NCI-H1694 (cell line): ENCODE measurements around the gene AHI1.

ENCODE experiments used
- DNase-seq: peaks from one replicate; lab custom pipeline; 2025; lab: John Stamatoyannopoulos, UW

Gene AHI1

DNA sequence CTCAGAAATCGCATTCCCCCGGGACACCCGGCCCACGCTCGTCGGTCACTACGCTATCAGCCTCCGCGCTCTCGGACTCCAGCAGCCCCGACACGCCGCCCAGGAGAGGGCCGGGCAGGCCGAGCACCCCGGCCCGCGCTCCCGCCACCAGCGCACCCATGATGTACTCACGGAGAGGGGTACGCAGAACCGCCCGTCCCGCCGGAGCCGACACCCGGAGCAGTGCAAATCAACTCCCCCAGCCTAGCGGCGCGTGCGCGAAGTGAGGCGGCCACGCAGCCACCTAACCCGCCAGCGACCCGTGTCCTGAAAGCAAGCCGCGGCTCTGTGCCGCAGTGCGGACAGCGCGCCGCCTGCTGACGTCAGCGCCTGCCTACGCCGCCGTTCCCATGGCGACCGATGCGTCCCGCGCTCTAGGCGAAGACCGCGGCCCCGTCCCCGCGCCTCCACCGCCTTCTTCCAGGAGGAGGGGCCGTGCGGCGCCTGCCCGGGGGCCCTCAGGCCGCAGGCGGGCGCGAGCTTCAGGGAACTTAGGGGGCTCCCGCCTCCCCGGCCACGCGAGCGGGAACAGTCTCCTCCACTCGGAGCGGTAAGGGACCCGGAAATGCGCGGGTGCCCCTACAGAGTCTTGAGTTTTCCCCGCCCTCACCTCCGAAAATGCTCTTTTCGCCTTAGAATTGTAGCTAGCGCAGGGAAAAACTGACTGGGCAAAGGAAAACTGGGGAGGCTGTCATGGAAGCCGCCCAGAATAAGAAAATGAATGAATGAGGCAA, at the start of gene AHI1:
Gene AHI1 (minus strand): TSS at position 329 of the 773 bp plus-strand sequence. CDS start 5,503 bp downstream, outside the sequence.
- DNase-seq: peak; percentile 37

DNA sequence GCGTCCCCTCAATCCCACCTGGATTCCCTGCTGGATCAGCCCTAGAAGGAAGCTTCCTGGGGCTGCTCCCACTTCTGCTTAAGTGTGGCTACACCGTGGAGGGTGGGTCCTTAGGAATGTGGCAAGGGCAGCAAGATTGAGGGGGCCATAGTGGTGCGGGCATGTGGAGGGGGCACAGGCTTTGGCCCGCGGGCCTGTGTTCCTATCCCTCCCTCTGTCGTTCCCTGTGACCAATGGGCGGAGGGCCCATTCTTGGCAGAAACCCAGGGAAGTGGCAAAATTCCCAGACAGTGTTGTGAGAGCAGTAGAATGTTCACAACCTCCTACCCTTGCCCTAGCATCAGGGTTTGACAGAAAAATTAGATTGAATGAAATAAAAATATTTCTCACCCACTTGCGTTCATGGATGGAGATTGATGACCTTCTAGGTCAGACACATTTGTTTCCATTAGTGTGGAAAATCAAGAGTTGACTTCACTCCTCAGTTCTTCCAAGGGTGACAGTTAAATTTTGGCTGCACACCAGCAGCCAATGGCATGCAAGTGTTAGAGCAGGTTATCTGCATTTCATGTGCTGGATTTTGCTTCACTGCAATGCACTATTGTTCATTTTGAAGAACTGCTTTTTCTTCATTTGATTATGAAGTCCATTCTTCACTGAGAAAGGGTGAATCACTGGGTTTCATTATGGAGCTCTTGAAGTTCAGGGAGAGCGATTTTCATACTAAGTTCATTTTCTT, 49.3 kb upstream of the AHI1 start:
- no peak for DNase-seq

DNA sequence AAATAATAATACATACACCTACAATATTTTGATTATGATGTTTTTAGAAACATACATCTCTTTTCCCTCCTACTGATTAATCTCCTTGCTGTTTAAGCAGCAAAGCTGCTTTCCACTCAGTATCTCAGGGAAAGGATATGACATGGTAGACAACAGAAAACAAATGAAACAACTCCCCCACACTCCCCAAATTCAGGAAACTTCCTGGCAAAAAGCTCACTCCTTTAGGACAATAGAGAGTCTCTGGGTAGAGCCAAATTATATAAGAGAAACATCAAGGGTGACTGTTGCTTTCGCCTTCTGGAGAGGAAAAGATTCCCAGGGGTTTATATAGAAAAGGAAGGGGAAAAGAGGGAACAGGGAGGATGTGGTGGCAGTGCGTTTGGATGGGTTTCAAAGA, 48.7 kb upstream of the AHI1 start:
- DNase-seq: no peak

DNA sequence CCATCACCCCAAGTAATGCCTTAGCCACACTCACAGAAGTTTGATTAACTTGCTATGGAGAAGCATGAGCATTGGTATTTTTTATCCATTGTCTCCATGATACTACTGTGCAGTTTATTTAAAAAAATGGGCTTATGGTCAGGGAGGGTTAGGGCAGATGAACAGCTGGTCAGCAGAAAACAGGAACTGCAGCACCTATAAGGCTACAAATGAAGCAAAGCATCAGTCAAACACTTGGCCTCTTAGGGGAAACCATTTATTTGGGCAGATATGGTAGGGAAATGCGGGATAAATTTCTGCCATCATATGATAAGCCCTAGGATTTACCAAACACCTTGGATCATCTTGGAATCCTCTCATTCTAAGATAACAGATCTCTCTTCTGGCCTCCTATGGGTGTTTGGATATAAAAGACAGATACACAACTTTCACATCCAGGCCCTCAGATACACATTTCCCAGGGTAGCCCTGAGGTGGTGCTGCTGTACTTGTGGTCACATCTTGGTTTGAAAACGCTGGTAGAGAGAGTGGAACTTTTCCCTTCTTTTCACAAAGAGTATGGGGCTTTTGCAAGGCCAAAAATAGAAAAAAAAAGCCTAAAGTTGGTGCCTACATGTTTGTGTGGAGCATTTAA, 42.8 kb upstream of the AHI1 start:
- no peak for DNase-seq

DNA sequence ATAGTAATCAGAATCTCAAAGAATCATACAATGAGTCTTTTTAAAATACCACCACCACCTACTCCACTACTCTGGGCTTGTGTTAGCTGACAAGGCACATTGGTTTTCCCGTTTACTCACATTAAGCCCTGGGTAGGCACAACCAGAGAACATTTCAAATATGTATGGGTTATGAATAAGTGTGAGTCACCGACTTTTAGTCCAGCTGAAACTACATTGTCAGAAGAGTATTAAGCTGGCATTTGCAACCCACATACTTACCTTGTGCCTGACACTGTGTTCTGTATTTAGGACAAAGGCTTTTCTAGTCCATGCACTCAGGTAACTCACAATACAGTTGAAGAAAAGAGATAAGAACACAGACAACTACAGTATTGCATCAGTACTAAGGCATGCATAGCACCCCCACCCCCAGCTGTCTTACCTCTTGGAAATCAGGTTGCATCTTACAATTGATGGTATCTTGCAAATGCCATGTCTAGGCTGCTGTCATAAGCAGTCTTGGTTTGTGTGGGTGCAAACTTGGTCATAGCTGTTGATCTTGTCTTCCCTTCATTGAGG, 40.3 kb upstream of the AHI1 start:
- DNase-seq: no peak

DNA sequence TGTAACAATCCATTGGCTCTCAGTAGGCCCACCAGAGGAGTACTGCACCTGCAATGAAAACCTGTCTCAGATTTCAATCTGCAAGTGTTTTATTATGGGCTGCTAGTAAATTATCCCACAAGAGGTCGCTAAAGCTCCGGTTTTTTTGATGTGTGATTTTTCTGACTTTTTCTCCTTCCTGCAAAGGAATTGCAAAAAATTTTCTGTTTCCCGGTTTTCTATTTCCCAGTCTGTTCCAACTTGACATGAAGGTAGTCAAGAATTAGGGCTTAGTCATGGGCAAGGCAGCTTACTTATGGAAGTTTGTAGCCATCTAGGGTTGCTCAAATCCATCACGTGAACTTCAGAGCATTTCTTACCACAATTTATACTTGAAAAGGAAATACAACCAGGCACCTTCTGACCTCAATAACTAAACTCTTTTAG, 38.5 kb upstream of the AHI1 start:
- peak; percentile 49 for DNase-seq

DNA sequence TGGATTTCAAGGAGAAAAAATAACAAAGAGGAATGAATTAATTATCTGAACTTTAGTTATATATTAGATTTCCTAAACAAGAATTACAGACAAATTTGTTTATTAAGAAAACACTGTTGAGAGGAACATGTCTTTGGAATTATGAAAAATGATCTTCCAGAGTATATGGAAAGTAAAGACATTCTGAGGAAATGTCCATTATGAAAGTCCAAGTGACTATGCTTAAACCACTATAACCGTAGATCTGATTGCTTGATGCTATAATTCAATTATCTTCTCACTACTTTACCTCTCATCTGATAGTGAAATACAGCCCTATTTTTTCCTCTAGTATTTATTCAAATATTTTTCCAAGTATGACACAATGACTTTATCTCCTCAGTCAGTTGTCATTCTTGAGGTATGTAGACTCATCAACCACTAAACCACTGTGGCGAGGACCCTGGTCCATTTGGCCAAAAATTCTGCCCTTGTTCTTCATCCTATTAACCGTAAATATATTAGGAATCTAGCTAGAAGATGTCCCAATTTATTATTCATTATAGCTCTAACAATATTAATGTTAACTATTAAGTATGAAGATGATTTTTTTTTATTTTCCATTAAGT, 37.3 kb upstream of the AHI1 start:
- DNase-seq: no peak

DNA sequence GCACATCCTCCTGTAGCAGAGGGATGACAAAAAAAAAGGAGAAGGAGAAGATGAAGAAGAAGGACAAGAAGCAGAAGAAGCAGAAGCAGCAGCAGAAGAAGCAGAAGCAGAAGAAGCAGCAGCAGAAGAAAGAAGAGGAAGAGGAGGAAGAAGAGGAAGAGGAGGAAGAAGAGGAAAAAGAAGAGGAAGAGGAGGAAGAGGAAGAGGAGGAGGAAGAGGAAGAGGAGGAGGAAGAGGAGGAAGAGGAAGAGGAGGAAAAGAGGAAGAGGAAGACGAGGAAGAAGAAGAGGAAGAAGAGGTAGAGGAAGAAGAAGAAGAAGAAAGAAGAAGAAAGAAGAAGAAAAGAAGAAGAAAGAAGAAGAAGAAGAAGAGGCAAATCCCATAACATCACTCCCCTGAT, 35.0 kb upstream of the AHI1 start:
- DNase-seq: no peak

DNA sequence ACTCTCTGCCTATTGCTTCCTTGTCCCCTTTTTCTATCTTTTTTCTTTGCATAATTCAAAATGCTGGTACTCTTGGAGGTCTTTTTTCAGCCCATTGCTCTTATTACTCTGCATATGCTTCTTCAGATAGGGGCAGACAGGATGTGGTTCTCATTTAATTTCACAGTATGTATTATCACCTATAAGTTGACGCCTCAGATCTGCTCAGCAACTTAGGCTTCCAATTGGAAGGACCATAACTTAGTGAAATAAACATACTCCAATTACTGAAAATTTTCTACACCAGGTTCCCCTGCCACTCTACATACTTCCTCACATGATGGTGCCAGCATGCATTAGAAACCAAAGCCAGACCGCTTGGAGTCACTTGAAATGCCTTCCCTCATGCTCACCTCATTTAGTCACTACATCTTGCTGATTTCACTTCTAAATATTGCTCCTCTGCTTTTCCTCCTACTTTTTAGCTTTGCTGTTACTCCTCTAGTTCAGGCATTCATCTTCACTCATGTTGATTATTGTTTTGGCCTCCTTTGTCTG, 34.5 kb upstream of the AHI1 start:
- DNase-seq: no peak

DNA sequence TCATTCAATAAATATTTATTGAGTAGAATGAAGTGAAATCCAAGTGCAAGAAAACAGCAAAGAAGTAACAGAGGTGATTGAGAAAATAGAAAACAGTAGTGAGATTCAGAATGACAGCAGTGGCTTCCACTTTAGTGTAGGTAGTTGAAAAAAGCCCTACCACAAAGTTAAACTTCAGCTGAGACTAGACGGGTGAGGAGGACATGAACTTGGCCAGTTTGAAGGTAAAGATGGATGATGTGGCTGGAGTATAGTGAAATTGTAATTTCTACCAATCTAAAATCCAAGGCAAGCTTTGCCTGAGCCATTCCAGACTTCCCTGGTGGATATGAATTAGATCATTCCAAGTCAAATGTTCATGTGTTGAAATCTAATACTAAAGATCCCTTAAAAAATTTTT, 32.6 kb upstream of the AHI1 start:
- no peak for DNase-seq

DNA sequence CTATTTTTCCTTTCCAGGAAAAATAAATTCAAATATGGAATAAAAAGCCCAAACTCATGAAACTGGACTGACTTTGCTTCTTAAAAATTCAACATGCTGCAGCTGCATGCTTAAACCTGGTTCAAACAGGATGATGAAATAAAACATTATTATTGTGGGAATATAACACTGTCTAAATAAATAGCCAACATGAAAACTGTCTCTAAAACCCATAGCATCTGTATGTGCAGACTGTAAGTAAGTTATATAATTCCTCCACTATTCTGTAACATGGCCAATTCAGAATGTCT, 30.4 kb upstream of the AHI1 start:
- no peak for DNase-seq

DNA sequence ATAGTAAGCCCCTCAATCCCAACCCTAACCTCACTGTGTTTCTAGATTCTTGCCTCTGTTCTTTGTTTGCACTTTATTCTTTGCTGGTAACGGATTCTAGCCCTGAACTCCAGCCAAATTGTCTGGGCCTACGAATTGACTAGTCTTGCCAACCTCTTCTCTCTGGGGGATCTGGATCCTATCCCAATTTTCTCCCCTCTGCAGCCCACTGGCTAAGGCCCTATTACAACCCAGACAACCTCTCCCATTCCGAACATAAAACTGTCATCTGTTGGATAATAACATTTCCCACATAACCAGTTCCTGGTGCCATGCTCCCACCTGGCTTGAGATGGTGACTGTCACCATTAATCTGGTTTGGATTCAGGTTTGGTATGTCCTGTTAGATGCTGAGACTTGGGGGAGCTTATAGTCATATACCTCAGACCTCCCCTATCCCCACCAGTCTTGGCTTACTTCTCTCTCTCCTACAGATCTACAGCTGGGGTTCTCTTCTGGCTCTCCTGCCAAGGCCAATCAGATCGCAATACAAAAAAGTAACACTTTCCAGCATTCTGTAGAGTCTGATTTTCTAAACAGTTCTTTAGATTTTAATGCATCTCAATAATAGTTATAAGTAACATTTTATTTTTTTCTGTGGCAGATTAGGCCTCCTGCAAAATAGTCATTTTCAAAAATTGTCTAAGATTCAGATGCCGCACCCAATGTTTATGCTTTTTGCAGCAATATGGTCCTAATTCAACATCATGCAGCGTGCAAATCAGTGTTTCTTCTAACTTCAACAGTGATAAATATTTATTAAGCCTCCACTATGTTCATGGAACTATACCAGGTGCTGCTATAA, 29.8 kb upstream of the AHI1 start:
- no peak for DNase-seq

DNA sequence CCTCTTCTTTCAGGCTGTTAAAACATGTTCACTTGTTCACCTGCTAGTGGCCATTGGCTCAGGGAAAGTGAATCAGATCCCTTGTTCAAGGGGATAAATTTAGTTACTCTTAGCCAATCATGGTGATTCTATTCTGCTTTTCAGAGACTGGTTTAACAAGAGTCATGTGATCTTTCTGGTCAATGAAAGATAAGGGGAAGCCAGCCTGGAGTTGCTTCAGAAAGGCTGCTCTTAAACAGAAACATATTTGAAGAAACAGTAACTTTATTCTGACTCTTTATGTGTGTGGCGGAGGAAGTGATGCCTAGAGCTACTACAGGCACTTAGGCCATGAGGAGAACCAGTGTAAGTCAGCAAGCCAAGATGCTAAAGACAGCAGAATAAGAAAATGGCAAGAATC, 28.1 kb upstream of the AHI1 start:
- no peak for DNase-seq

DNA sequence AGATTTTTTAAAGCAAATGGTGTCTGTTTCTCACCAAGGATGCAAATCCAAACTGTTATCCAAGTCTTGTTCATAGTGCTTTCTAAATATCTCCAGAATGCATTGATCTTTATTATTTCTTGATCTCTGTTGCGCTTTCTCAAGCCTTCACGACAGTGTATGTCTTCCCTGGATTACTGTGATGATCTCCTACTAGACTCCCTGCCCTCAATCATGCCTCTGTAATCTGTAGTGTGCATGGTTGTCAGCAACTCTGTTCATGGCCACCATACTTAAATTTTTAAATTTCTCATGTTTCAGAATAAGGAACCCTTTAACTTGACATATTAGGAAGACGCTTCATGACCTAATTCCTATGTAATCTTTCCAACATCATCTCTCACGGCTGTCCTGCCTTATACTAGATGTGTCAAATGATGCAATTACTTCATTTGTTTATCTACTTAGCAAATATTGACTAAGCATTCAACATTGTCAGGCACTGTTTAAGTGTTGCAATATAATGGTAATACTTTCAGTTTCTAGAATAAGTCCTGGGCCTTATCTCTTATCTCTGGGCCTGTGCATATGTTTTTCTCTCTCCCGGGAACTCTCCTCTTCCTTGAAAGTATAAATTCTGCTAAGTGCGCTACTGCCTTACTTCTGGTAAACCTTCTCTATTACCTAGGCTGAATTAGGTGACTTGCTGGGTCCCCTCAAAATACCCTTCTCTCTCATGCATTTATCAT, 25.6 kb upstream of the AHI1 start:
- no peak for DNase-seq

DNA sequence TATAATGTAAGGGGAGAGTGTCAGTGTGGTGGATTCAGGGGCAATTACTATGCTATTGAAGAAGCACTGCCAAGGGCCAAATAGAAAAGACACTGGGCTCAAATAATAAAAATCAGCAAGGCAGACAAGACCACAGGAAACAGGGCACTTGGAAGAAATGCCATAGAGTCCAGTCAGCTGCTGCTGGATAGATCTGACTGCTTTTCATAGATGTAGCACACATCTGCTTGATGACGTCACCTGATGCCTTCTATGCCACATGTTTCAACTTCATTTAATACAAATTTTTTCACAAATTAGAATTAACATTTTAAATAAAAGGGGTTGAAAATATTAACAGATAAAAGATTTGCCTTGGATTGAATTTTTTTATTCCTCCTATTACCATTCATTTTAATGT, 23.9 kb upstream of the AHI1 start:
- no peak for DNase-seq

DNA sequence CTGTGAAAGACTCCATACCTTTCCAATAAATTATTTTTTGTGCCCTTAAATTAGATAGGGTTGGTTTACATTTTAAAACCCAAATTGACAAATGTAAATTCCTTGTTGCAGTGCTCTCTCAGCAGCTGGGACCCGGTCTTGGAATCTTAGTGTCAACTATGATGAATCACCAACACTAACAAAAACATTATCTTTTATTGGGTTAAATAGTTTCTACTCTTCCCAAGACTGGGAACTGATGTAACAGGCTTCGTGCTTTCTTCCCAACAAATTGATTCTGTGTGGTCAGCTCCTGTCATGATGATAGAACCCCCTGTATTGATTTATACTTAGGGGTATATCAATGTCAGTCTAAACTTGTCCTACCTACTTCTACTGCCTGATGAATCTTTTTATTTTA, 23.2 kb upstream of the AHI1 start:
- DNase-seq: no peak

DNA sequence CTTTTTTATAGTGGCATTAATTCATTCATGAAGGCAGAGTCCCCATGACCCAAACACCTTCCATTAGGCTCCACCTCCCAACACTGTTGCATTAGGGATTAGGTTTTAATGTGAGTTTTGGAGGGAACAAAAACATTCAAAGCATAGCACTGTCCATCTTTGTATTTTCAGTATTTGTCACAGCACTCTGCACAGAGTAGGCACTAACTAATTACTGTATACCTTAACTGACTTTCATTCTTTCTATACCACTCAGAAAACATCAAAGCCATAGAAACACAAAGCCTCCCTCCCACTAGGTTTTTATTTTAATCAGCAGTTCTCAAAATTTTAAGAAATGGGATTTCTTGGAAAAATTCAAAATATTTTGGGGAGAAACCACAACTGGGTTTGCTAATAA, 21.8 kb upstream of the AHI1 start:
- no peak for DNase-seq

DNA sequence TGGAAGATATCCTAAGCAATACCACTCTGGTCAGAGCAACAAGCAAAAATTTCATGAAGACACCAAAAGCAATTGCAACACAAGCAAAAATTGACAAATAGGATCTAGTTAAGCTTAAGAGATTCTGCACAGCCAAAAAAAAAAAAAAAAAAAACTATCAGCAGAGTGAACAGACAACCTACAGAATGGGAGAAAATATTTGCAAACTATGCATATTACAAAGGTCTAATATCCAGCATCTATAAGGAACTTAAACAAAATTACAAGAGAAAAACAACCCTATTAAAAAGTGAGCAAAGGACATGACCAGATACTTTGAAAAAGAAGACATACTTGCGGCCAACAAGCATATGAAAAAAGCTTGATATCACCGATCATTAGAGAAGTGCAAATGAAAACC, 20.0 kb upstream of the AHI1 start:
- no peak for DNase-seq

DNA sequence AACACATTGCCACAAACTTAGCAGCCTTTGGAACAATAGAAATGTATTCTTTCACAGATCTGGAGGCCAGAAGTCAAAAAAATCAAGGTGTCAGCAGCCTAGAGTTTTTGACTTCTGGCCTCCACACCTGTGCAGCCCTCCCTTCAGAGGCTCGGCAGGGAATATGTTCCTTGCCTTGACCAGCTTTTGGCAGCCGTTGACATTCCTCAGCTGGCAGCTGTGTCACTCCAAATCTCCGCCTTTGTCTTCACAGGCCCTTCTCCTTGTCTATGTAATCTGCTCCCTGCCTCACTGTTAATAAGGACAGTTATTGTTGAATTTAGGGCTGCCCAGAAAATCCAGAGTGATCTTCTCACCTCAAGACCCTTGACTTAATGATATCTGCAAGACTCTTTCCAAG, 17.2 kb upstream of the AHI1 start:
- no peak for DNase-seq

DNA sequence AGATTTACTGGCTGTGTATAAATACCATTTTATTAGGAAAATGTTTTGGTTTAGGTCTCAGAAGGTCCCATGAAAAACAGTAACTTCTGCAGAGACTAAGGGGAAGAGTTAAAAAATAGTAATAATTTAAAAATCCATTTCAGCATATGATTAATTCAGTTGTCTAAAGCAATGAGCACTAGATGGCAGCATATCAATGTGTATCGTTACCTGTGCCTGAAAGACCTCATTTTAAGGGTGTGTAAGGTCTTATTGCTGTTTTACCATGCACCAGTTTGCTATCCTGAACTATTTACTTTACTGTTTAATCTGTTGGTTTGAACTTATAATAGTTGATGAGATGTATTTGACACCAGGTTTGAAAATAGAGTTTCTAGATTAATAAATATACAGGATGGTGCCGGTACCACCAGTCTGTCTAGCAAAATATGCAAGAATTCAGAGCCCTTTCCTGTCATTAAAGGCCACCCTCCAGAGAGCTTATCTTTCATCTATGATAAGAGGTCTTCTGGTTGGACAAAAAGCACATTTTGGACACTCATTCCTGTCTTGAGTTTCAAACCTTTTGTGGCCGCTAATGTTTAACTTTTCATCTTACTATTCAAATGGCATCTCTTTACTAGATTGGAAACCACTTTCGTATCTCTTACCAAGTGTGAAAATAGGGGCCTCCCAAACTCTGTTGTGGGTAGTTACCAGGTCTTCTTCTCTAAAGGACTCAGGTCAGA, 8.9 kb upstream of the AHI1 start:
- peak; percentile 50 for DNase-seq
